Neural cell (in vitro differentiated cells): ENCODE data around the gene ZNF766. TPM values are rescaled to one million over a fixed set of nuclear protein-coding genes. Genes with fewer than 3 reads are reported as not detected.

ENCODE experiments used
- H2AFZ ChIP-seq: fragments of 200-600, 300-800 bp; sonication (generic), shearing (Covaris generic); 2 replicates; pipeline ENCODE4 v1.6.0; 2014; ENCODE audit warnings: low read depth, mild to moderate bottlenecking, antibody characterized with exemption, low read length, moderate library complexity
- H3F3A ChIP-seq: fragments of 200-600 bp; shearing (Covaris generic); 2 replicates; pipeline ENCODE4 v1.6.1; 2016; ENCODE audit warnings: mild to moderate bottlenecking, moderate library complexity, mixed read lengths, antibody characterized with exemption, low read length; ENCODE audit not compliant: insufficient read depth, poor library complexity, severe bottlenecking
- H3K27ac ChIP-seq: fragments of 200-600, 300-800 bp; sonication (generic), shearing (Covaris generic); 2 replicates; pipeline ENCODE4 v1.5.1; 2014; ENCODE audit warnings: mild to moderate bottlenecking, low read length, moderate library complexity
- H3K27me3 ChIP-seq: fragments of 300-800, 200-600 bp; sonication (generic), shearing (Covaris generic); 2 replicates; pipeline ENCODE4 v1.6.0; 2014; ENCODE audit warnings: mild to moderate bottlenecking, low read depth, low read length, moderate library complexity; ENCODE audit not compliant: insufficient read depth
- H3K36me3 ChIP-seq: fragments of 300-800, 200-600 bp; sonication (generic), shearing (Covaris generic); 2 replicates; pipeline ENCODE4 v1.5.1; 2014; ENCODE audit warnings: mild to moderate bottlenecking, antibody characterized with exemption, low read length, moderate library complexity; ENCODE audit not compliant: insufficient read depth
- H3K4me2 ChIP-seq: fragments of 300-800, 200-600 bp; sonication (generic), shearing (Covaris generic); 2 replicates; pipeline ENCODE4 v1.6.0; 2014; ENCODE audit warnings: mild to moderate bottlenecking, low read length
- H3K4me3 ChIP-seq: fragments of 300-800, 200-600 bp; sonication (generic), shearing (Covaris generic); 2 replicates; pipeline ENCODE4 v1.5.1; 2014; ENCODE audit warnings: mild to moderate bottlenecking, low read length, moderate library complexity
- H3K79me2 ChIP-seq: fragments of 200-600 bp; shearing (Covaris generic); replicated peaks from 2 replicates; pipeline ENCODE4 v1.6.0; 2014; ENCODE audit warnings: mild to moderate bottlenecking, low read length, moderate library complexity; ENCODE audit not compliant: insufficient read depth
- H3K9ac ChIP-seq: fragments of 300-800, 200-600 bp; sonication (generic), shearing (Covaris generic); 2 replicates; pipeline ENCODE4 v1.6.1; 2016; ENCODE audit warnings: mild to moderate bottlenecking, low read length, mixed read lengths
- H3K9me2 ChIP-seq: fragments of 200-600 bp; shearing (Covaris generic); 2 replicates; pipeline ENCODE4 v1.6.1; 2016; ENCODE audit warnings: mild to moderate bottlenecking, low read length, mixed read lengths; ENCODE audit not compliant: insufficient read depth
- H3K9me3 ChIP-seq: fragments of 200-600, 300-800 bp; sonication (generic), shearing (Covaris generic); 2 replicates; pipeline ENCODE4 v1.6.1; 2016; ENCODE audit warnings: mild to moderate bottlenecking, mixed run types, low read length, moderate library complexity, mixed read lengths
- H4K20me1 ChIP-seq: fragments of 200-600 bp; shearing (Covaris generic); 2 replicates; pipeline ENCODE4 v1.6.1; 2016; ENCODE audit warnings: mild to moderate bottlenecking, mixed run types; ENCODE audit not compliant: insufficient read depth
- EP300 ChIP-seq: fragments of 450-650 bp; conservative IDR thresholded peaks from 2 replicates; pipeline ENCODE4 v1.6.1; 2014; ENCODE audit warnings: antibody characterized with exemption, mild to moderate bottlenecking, moderate library complexity; ENCODE audit not compliant: poor library complexity, severe bottlenecking
- EZH2 ChIP-seq: fragments of 200-600, 300-800 bp; shearing (Covaris generic), sonication (generic); IDR thresholded peaks from 2 replicates; pipeline ENCODE4 v1.6.1; 2014; ENCODE audit warnings: antibody characterized with exemption, low read length, borderline replicate concordance, mild to moderate bottlenecking; ENCODE audit not compliant: insufficient read depth, poor library complexity, severe bottlenecking
- MXI1 ChIP-seq: fragments of 450-650 bp; conservative IDR thresholded peaks from 2 replicates; pipeline ENCODE4 v1.6.1; 2014; ENCODE audit warnings: antibody characterized with exemption, mild to moderate bottlenecking; ENCODE audit not compliant: poor library complexity, severe bottlenecking
- POLR2AphosphoS5 ChIP-seq: IDR thresholded peaks from 2 replicates; pipeline ENCODE4 v1.6.1; 2012
- RAD21 ChIP-seq: fragments of 450-650 bp; conservative IDR thresholded peaks from 2 replicates; pipeline ENCODE4 v1.6.1; 2014; ENCODE audit warnings: antibody characterized with exemption, mild to moderate bottlenecking, moderate library complexity
- SMC3 ChIP-seq: fragments of 450-650 bp; conservative IDR thresholded peaks from 2 replicates; pipeline ENCODE4 v1.6.1; 2014; ENCODE audit warnings: antibody characterized with exemption, mild to moderate bottlenecking, moderate library complexity; ENCODE audit not compliant: poor library complexity
- TAF1 ChIP-seq: IDR thresholded peaks from 2 replicates; pipeline ENCODE4 v1.6.1; 2012; ENCODE audit warnings: low read depth
- polyA plus RNA-seq: library from polyadenylated mRNA; depleted of rRNA; stranded (reverse); fragments of >200 nt; gene quantifications from 2 replicates; pipeline ENCODE4 v1.2.3, GENCODE V29; 2014
- TF ChIP-seq, protein P1 (sequence below): IDR thresholded peaks from 2 replicates; pipeline ENCODE4 v1.6.1; 2012; ENCODE audit warnings: borderline replicate concordance
- TF ChIP-seq, protein P2 (sequence below): fragments of 450-650 bp; IDR thresholded peaks from 2 replicates; pipeline ENCODE4 v1.5.1; 2014; ENCODE audit warnings: antibody characterized with exemption, mild to moderate bottlenecking, moderate library complexity; ENCODE audit not compliant: poor library complexity, severe bottlenecking

Gene ZNF766
- polyA plus RNA-seq, 1 donor from 2014 or later: 21.8 TPM

DNA sequence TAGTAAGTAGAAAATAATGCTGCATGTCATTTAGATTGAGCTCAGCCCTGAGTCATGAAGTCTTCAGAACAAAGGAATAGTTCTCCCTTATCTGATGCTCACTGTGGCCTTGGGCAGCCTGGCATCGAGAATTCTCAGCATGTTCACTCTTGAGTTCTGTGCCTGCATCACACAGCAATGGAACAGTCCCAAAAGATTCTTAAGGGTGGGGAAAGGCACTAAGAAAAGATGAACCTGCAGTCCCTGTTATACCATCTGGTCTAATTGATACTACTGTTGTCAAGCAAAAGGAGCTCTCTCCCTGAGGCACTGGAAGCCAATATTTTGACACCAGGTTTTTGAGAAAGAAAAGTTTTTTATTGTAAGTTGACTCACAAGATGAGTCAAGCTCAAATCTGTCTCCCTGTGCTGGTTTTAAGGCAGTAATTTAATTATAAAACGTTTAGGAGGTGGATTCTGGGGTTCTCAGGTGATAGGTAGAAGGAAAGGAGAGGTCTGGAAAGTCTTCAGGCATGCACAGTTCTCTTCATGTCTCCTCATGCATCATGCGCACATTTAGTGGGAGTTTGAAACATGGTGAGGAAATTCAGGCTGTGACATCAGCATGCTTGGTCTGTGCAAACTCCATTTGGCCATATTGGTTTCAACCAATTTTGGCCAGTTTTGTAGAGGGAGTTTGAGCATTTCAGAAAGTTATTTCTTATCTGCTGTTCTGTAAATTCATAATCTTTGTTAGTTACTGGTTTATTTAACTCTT lies 38.1 kb upstream of the ZNF766 start:
- Histone ChIP-seq H2AFZ (no peak overlapping the region), H3K27ac (no peak overlapping the region), H3K9me2 (no peaks in the 10 kb centered on the region), H3K9me3 (no peaks in the 10 kb centered on the region), H3K36me3 (peaks cover 5% of the 10 kb centered on the region), H3K79me2 (no peaks in the 10 kb centered on the region), H3K4me2 (no peak overlapping the region), H3K9ac (no peak overlapping the region), H3K4me3 (no peak overlapping the region), H3K27me3 (no peaks in the 10 kb centered on the region), H3F3A (no peaks in the 10 kb centered on the region), H4K20me1 (no peaks in the 10 kb centered on the region)
- TF ChIP-seq, protein P1, sequence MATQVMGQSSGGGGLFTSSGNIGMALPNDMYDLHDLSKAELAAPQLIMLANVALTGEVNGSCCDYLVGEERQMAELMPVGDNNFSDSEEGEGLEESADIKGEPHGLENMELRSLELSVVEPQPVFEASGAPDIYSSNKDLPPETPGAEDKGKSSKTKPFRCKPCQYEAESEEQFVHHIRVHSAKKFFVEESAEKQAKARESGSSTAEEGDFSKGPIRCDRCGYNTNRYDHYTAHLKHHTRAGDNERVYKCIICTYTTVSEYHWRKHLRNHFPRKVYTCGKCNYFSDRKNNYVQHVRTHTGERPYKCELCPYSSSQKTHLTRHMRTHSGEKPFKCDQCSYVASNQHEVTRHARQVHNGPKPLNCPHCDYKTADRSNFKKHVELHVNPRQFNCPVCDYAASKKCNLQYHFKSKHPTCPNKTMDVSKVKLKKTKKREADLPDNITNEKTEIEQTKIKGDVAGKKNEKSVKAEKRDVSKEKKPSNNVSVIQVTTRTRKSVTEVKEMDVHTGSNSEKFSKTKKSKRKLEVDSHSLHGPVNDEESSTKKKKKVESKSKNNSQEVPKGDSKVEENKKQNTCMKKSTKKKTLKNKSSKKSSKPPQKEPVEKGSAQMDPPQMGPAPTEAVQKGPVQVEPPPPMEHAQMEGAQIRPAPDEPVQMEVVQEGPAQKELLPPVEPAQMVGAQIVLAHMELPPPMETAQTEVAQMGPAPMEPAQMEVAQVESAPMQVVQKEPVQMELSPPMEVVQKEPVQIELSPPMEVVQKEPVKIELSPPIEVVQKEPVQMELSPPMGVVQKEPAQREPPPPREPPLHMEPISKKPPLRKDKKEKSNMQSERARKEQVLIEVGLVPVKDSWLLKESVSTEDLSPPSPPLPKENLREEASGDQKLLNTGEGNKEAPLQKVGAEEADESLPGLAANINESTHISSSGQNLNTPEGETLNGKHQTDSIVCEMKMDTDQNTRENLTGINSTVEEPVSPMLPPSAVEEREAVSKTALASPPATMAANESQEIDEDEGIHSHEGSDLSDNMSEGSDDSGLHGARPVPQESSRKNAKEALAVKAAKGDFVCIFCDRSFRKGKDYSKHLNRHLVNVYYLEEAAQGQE: no peak
- TF ChIP-seq MXI1 (no peak), SMC3 (no peak), EP300 (no peak), RAD21 (no peak), POLR2AphosphoS5 (no peak), TAF1 (no peak), EZH2 (no peak)
- TF ChIP-seq, protein P2, sequence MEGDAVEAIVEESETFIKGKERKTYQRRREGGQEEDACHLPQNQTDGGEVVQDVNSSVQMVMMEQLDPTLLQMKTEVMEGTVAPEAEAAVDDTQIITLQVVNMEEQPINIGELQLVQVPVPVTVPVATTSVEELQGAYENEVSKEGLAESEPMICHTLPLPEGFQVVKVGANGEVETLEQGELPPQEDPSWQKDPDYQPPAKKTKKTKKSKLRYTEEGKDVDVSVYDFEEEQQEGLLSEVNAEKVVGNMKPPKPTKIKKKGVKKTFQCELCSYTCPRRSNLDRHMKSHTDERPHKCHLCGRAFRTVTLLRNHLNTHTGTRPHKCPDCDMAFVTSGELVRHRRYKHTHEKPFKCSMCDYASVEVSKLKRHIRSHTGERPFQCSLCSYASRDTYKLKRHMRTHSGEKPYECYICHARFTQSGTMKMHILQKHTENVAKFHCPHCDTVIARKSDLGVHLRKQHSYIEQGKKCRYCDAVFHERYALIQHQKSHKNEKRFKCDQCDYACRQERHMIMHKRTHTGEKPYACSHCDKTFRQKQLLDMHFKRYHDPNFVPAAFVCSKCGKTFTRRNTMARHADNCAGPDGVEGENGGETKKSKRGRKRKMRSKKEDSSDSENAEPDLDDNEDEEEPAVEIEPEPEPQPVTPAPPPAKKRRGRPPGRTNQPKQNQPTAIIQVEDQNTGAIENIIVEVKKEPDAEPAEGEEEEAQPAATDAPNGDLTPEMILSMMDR: no peak

DNA sequence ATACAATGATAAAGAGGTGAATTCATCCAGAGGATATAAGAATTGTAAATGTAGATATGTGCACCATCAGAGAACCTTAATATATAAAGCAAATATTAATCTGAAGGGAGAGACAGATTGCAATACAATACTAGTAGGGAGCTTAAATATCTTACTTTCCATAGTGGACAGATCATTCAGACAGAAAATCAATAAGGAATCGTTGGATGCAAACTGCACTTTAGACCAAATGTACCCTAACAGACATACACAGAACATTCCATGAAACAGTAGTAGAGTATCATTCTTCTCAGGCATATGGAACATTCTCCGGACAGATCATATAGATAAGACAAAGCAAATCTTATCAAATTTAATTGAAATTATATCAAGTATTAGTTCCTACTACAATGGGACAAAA lies 35.0 kb upstream of the ZNF766 start:
- H3K27me3 ChIP-seq: no peaks in the 10 kb centered on the region
- H3K9me2 ChIP-seq: no peaks in the 10 kb centered on the region
- no peak overlapping the region for H2AFZ ChIP-seq
- H4K20me1 ChIP-seq: no peaks in the 10 kb centered on the region
- no peaks in the 10 kb centered on the region for H3K36me3 ChIP-seq
- H3K4me2 ChIP-seq: no peak overlapping the region
- no peak for TF ChIP-seq EP300
- TF ChIP-seq EZH2: no peak
- no peak for TF ChIP-seq TAF1
- no peak for TF ChIP-seq POLR2AphosphoS5
- TF ChIP-seq MXI1: no peak
- TF ChIP-seq, protein P2: no peak
- no peak for TF ChIP-seq RAD21
- no peak for TF ChIP-seq SMC3
- TF ChIP-seq, protein P1: no peak
- H3K27ac ChIP-seq: no peak overlapping the region
- no peaks in the 10 kb centered on the region for H3F3A ChIP-seq
- H3K79me2 ChIP-seq: no peaks in the 10 kb centered on the region
- H3K9ac ChIP-seq: no peak overlapping the region
- no peaks in the 10 kb centered on the region for H3K9me3 ChIP-seq
- no peak overlapping the region for H3K4me3 ChIP-seq
